K562 (cell line): Measurements from ENCODE around the gene MTA1. TPM values are rescaled to one million over a fixed set of nuclear protein-coding genes. Genes with fewer than 3 reads are reported as not detected.

Source experiments
- BDP1 ChIP-seq: IDR thresholded peaks from 3 replicates; pipeline ENCODE4 v1.6.1; 2011; ENCODE audit not compliant: insufficient read length, insufficient read depth
- CHCHD3 ChIP-seq: fragments of 250-450 bp; sonication (Bioruptor Pico); IDR thresholded peaks from 2 replicates; pipeline ENCODE4 v2.1.2; 2022; ENCODE audit warnings: mild to moderate bottlenecking
- CREB1 ChIP-seq, 2 experiments: sonication (generic) in 1 of 2; formaldehyde crosslinking in 1 of 2; IDR thresholded peaks; 2 replicates each; pipeline versions ENCODE4 v1.6.1 to v1.8.0; 2012 to 2022; ENCODE audit warnings: inconsistent platforms in 1 of 2, mild to moderate bottlenecking in 1 of 2, missing genetic modification reagents in 1 of 2, moderate library complexity in 1 of 2
- CREB3 ChIP-seq: fragments of 450-650 bp; conservative IDR thresholded peaks from 2 replicates; pipeline ENCODE4 v1.6.1; 2016; ENCODE audit warnings: missing genetic modification characterization, low read depth, mild to moderate bottlenecking, missing compliant biosample characterization, moderate library complexity
- CREM ChIP-seq: IDR thresholded peaks from 2 replicates; pipeline ENCODE4 v1.6.1; 2014; ENCODE audit warnings: antibody characterized with exemption, low read depth
- DMBX1 ChIP-seq: fragments of 250-450 bp; sonication (Bioruptor Pico); IDR thresholded peaks from 2 replicates; pipeline ENCODE4 v1.8.0; 2022; ENCODE audit warnings: inconsistent platforms, mild to moderate bottlenecking, moderate library complexity, borderline replicate concordance
- EZH2 ChIP-seq: IDR thresholded peaks from 2 replicates; pipeline ENCODE4 v1.6.1; 2012; ENCODE audit warnings: low read depth, mild to moderate bottlenecking, inconsistent platforms, low read length, borderline replicate concordance
- GTF3C2 ChIP-seq: IDR thresholded peaks from 3 replicates; pipeline ENCODE4 v1.6.1; 2011; ENCODE audit warnings: borderline replicate concordance, mild to moderate bottlenecking, moderate library complexity; ENCODE audit not compliant: insufficient read length; ENCODE audit errors: extremely low read depth
- ID3 ChIP-seq, 2 experiments: fragments of 250-450 bp in 1 of 2; fragments of 450-650 bp in 1 of 2; sonication (Bioruptor Pico) in 1 of 2; IDR thresholded peaks; 2 replicates each; pipeline versions ENCODE4 v1.6.1 to v1.8.0; 2016 to 2021; ENCODE audit warnings: mild to moderate bottlenecking in 2 of 2, moderate library complexity in 2 of 2, missing compliant biosample characterization in 1 of 2, missing genetic modification characterization in 1 of 2
- MAFF ChIP-seq: IDR thresholded peaks from 2 replicates; pipeline ENCODE4 v1.6.1; 2012; ENCODE audit warnings: low read length, improper control_type of control experiment
- MCM5 ChIP-seq: fragments of 450-650 bp; IDR thresholded peaks from 2 replicates; pipeline ENCODE4 v1.6.1; 2016; ENCODE audit warnings: low read depth
- MIER1 ChIP-seq: fragments of 450-650 bp; IDR thresholded peaks from 2 replicates; pipeline ENCODE4 v1.6.1; 2016; ENCODE audit warnings: antibody characterized with exemption, mild to moderate bottlenecking, low read depth
- MXI1 ChIP-seq: IDR thresholded peaks from 2 replicates; pipeline ENCODE4 v1.6.1; 2011; ENCODE audit warnings: low read depth, mild to moderate bottlenecking, improper control_type of control experiment, low read length
- RBM34 ChIP-seq: fragments of 200-400 bp; formaldehyde crosslinking; IDR thresholded peaks from 2 replicates; pipeline ENCODE4 v1.6.1; 2018; ENCODE audit warnings: low read length, borderline replicate concordance; ENCODE audit not compliant: insufficient read depth
- RHOXF2B ChIP-seq: fragments of 250-450 bp; sonication (Bioruptor Pico); conservative IDR thresholded peaks from 2 replicates; pipeline ENCODE4 v1.5.1; 2021
- THAP7 ChIP-seq: fragments of 250-450 bp; sonication (Bioruptor Pico); IDR thresholded peaks from 2 replicates; pipeline ENCODE4 v1.5.0; 2021
- ZBTB9 ChIP-seq: fragments of 450-650 bp; formaldehyde crosslinking; IDR thresholded peaks from 2 replicates; pipeline ENCODE4 v1.4.0; 2020; ENCODE audit warnings: mild to moderate bottlenecking, moderate library complexity
- ZNF232 ChIP-seq: sonication (generic); formaldehyde crosslinking; IDR thresholded peaks from 2 replicates; pipeline ENCODE4 v1.8.0; 2022; ENCODE audit warnings: mild to moderate bottlenecking, missing genetic modification reagents
- ZNF253 ChIP-seq: fragments of 250-450 bp; sonication (Bioruptor Pico); conservative IDR thresholded peaks from 2 replicates; pipeline ENCODE4 v1.6.1; 2021; ENCODE audit warnings: mild to moderate bottlenecking
- ZNF668 ChIP-seq: fragments of 250-450 bp; sonication (Bioruptor Pico); IDR thresholded peaks from 2 replicates; pipeline ENCODE4 v1.8.0; 2022; ENCODE audit warnings: mild to moderate bottlenecking, inconsistent platforms
- polyA plus RNA-seq, 8 experiments: library from polyadenylated mRNA; depleted of rRNA in 4 of 8; stranded (reverse) in 5 of 8; unstranded in 3 of 8; fragments of >200 nt; fragmentation: Nextera tagmentation in 2 of 8; fragmentation: Illumina TruSeq in 1 of 8; extraction: Ambion mirVana in 2 of 8; extraction: Trizol in 1 of 8; gene quantifications; 2 replicates each; pipeline versions ENCODE4 v1.2.1 to v1.2.3, GENCODE V29; 2011 to 2014; ENCODE audit warnings: inconsistent platforms in 1 of 8, missing spikeins in 1 of 8
- total RNA-seq, 7 experiments: library from RNA; depleted of rRNA in 6 of 7; stranded (reverse); fragments of >200 nt in 6 of 7; fragmentation: Illumina TruSeq in 2 of 7; extraction: Trizol in 2 of 7; gene quantifications; 2 replicates each; pipeline versions ENCODE4 v1.2.1 to v1.2.3, GENCODE V29; 2011 to 2021; ENCODE audit warnings: low replicate concordance in 1 of 7

The MTA1 gene
- total and polyA plus RNA-seq, 9 of the 15 experiments (the other 6 are each of a cell fraction or from before 2014, with no cell fraction given), result 0.13 to 118 (median 32.3) TPM

GRCh38 chr14:105480807-105481801, 61.5 kb downstream of the MTA1 start (continued):
- TF ChIP-seq CHCHD3 (CRISPR knock-in tag), result no peak
- no peak for TF ChIP-seq ZBTB9 (CRISPR knock-in tag)
- no peak for TF ChIP-seq RBM34
- TF ChIP-seq ZNF253 (CRISPR knock-in tag), result no peak
- no peak for TF ChIP-seq MCM5
- no peak for TF ChIP-seq ZNF668 (CRISPR knock-in tag)
- no peak for TF ChIP-seq CREB3
- TF ChIP-seq CREB1 (IDR thresholded peaks at IDR 0.05), result no peak
- TF ChIP-seq CREB1 (CRISPR knock-in tag; IDR thresholded peaks at IDR 0.05), result peak; percentile 38; the same call in 1 of the 2 replicates
- no peak for TF ChIP-seq ID3 (CRISPR knock-in tag; IDR thresholded peaks at IDR 0.05)
- TF ChIP-seq ID3 (tag; IDR thresholded peaks at IDR 0.05), result peak; percentile 59; the same call in 1 of the 2 replicates
- TF ChIP-seq MIER1, result peak; percentile 27; the same call in 1 of the 2 replicates
- TF ChIP-seq EZH2, result no peak
- no peak for TF ChIP-seq ZNF232 (CRISPR knock-in tag)
- TF ChIP-seq MXI1, result no peak
- TF ChIP-seq THAP7 (CRISPR knock-in tag), result no peak
- no peak for TF ChIP-seq MAFF
- TF ChIP-seq BDP1, result no peak
- peak; percentile 62; the same call in 1 of the 2 replicates for TF ChIP-seq CREM
- TF ChIP-seq DMBX1 (CRISPR knock-in tag), result no peak
- no peak for TF ChIP-seq RHOXF2B (CRISPR knock-in tag)
- TF ChIP-seq GTF3C2, result no peak
